Subcutaneous abdominal adipose tissue (tissue), 5 donors: ENCODE measurements around the gene CHST11.

ENCODE experiments used
- H3K27ac ChIP-seq: one replicate; pipeline ENCODE4 v1.7.0; 2013; ENCODE audit warnings: low read depth, mild to moderate bottlenecking, inconsistent platforms, low read length, moderate library complexity
- H3K27me3 ChIP-seq, 5 donors: one replicate each; pipeline ENCODE4 v1.7.0; 2013; ENCODE audit warnings: low read length in 5 of 5, inconsistent platforms in 1 of 5; ENCODE audit not compliant: control insufficient read depth in 5 of 5, insufficient read depth in 4 of 5
- H3K36me3 ChIP-seq, 5 donors: one replicate each; pipeline ENCODE4 v1.7.0; 2013; ENCODE audit warnings: low read length in 5 of 5; ENCODE audit not compliant: control insufficient read depth in 5 of 5, insufficient read depth in 5 of 5
- H3K4me1 ChIP-seq, 5 donors: one replicate each; pipeline ENCODE4 v1.7.0; 2013; ENCODE audit warnings: low read length in 5 of 5, mild to moderate bottlenecking in 3 of 5, moderate library complexity in 1 of 5; ENCODE audit not compliant: control insufficient read depth in 5 of 5, insufficient read depth in 5 of 5
- H3K4me3 ChIP-seq, 5 donors: one replicate each; pipeline ENCODE4 v1.7.0; 2013; ENCODE audit warnings: low read length in 5 of 5, low read depth in 1 of 5
- H3K9ac ChIP-seq, 5 donors: one replicate each; pipeline ENCODE4 v1.7.0; 2013; ENCODE audit warnings: low read length in 5 of 5, mild to moderate bottlenecking in 4 of 5, moderate library complexity in 3 of 5
- H3K9me3 ChIP-seq, 5 donors: one replicate each; pipeline ENCODE4 v1.7.0; 2013; ENCODE audit warnings: low read length in 5 of 5; ENCODE audit not compliant: control insufficient read depth in 5 of 5
- donor health status: healthy.
- donor health status: healthy.
- donor health status: healthy.
- donor health status: healthy.
- donor health status: healthy.

Gene CHST11

DNA sequence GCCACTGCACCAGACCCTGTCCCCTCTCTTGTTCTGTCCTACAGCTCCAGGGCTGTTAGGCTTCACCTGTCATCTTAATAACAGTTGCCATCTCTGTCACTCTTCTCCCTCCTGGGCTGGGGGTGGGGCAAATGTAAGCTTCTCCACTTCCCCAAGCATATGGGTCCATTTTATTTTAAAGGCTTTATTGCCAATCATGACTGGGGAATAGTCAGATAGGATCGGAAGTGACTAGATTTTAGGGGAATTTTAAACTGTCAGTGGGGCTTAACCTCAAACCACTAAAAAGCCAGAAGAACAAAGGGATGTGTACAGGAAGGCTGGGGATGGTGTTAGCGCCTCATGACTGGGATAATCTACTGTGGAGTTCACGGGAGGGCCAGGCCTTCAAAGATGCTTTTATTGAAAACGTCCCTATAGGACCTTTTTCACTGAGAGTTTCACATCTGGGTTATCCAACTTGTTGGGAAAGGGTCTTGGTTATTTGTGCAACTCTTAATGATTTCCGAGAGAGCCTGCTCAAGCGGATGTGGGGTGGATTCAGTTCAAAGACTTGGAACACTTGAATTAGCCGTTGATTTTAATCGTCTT, 41.6 kb downstream of the CHST11 start:
- Histone ChIP-seq H3K9ac (no peak overlapping the region), H3K9me3 (no peaks in the 10 kb centered on the region), H3K4me3 (no peak overlapping the region), H3K27me3 (no peaks in the 10 kb centered on the region), H3K36me3 (no peaks in the 10 kb centered on the region), H3K4me1 (peaks cover 0 to 19% (median 0%) of the 10 kb centered on the region in 5 donors), H3K27ac (no peak overlapping the region)

DNA sequence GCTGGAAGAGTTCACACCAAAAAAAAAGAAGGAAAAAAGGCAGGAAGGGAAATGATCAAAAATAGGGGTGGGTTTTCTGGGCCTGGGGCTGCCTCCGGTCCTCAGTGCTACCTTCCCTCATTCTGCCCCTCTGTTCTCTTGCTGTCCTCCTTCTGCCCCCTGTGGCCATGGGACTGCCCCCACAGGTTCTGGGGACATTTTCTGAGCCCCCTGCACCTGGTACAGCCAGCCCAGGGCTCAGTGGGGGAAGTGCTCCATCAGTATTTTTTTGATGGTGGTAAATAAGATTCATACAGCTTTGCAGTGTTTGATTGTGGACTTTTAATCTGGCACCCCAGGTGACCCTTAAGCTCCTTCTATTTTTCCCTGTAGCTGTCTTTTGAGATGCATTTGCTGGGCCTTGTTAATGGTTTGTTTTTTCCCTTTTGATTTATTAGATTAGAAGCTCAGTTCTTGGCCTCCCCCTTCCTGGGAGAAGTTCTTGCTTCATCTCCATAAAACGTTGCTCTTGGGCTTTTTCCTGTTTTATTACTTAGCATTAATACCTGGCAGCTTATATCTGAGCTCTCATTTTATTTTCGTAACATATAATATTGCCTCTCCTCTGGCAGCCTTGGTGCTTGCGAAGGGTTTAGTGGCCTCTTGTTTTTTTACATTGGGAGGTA, 43.1 kb downstream of the CHST11 start:
- Histone ChIP-seq H3K4me3 (no peak overlapping the region), H3K4me1 (peaks cover 0 to 14% (median 0%) of the 10 kb centered on the region in 5 donors), H3K9ac (no peak overlapping the region), H3K36me3 (no peaks in the 10 kb centered on the region), H3K9me3 (no peaks in the 10 kb centered on the region), H3K27ac (no peak overlapping the region), H3K27me3 (no peaks in the 10 kb centered on the region)

DNA sequence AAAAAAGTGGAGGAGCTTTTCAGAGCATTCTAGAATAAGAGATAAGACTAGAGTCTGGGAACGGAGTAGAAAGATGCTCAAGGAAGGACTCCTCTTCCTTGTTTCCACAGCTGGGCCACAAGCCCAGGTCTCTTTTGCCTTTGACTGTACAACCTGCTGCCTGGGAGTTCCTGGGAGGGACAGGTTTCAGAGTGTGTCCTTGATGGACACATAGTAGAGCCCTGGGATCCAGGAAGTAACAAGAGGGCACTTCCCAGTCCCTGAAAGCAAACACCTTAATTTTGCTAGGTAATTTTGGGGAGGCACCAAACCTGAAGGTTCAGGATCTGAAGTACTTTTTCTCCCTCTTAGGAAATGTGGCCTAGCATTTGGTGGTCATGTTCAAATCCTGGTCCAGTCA, 44.4 kb downstream of the CHST11 start:
- Histone ChIP-seq H3K4me3 (no peak overlapping the region), H3K4me1 (peaks cover 0 to 8% (median 0%) of the 10 kb centered on the region in 5 donors), H3K9me3 (no peaks in the 10 kb centered on the region), H3K36me3 (no peaks in the 10 kb centered on the region), H3K9ac (no peak overlapping the region), H3K27ac (no peak overlapping the region), H3K27me3 (peaks cover 0 to 2% (median 0%) of the 10 kb centered on the region in 5 donors)

DNA sequence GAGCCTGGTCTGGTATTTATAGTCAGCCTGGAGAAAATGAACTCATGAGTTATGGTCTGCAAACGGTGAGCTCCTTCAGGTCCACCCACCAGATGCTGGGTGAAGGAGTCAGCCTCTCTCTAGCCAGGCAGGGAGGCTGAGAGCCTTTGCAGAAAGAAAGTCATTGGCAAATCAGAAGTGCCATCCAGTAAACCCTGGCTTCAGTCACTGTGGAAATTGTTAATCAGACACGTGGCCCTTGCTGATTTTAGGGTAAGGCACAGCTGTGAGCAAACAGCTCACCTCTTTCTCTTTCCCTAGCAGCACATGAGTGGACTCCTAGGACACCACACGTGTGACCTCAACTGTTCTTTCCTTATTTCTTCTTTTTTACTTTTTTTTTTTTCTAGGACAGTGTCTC, 44.9 kb downstream of the CHST11 start:
- Histone ChIP-seq H3K9me3 (no peaks in the 10 kb centered on the region), H3K4me1 (peaks cover 0 to 9% (median 0%) of the 10 kb centered on the region in 5 donors), H3K4me3 (no peak overlapping the region), H3K9ac (no peak overlapping the region), H3K27me3 (peaks cover 0 to 8% (median 0%) of the 10 kb centered on the region in 5 donors), H3K36me3 (no peaks in the 10 kb centered on the region), H3K27ac (no peak overlapping the region)

DNA sequence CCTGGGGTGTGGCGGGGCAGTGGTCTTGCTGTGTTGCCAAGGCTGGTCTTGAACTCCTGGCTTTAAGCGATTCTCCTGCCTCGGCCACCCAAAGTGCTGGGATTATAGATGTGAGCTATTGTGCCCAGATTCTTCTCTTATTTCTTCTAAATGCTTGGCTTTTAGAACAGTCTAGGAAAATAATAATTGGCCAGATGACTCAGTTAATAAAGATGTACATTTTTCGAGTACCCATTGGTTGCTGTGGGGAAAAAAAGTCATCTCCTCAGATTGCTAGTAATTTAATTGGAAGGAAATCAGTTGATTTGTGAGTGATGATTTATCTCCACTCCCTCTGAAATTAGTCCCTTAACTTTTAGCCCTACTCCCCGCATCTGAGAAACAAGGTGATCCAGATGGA, 45.5 kb downstream of the CHST11 start:
- peaks cover 0 to 11% (median 0%) of the 10 kb centered on the region in 5 donors for H3K27me3 ChIP-seq
- no peaks in the 10 kb centered on the region for H3K36me3 ChIP-seq
- peaks cover 0 to 8% (median 0%) of the 10 kb centered on the region in 5 donors for H3K4me1 ChIP-seq
- H3K27ac ChIP-seq, result no peak overlapping the region
- no peaks in the 10 kb centered on the region for H3K9me3 ChIP-seq
- no peak overlapping the region for H3K9ac ChIP-seq
- H3K4me3 ChIP-seq, result no peak overlapping the region

DNA sequence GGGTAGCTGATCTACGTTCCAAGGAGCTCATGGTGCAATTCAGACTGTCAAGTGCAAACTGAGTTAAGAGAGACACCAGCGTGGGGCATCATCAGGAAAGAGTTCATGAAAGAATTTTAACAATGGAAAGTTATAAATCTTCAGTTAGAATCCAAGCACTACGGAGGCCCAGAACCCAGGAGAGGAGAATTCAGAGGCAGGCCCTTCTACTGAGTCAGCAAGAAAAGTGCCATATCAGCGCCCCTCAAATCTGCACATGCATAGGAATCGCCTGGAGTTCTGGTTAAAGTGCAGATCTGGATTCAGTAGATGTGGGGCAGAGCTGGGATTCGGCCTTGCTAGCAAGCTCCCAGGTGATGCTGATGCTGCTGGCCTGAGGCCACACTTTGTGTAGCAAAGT, 45.9 kb downstream of the CHST11 start:
- Histone ChIP-seq H3K4me1 (peaks cover 0 to 8% (median 0%) of the 10 kb centered on the region in 5 donors), H3K9ac (no peak overlapping the region), H3K27ac (no peak overlapping the region), H3K27me3 (peaks cover 0 to 11% (median 0%) of the 10 kb centered on the region in 5 donors), H3K9me3 (no peaks in the 10 kb centered on the region), H3K4me3 (no peak overlapping the region), H3K36me3 (no peaks in the 10 kb centered on the region)

DNA sequence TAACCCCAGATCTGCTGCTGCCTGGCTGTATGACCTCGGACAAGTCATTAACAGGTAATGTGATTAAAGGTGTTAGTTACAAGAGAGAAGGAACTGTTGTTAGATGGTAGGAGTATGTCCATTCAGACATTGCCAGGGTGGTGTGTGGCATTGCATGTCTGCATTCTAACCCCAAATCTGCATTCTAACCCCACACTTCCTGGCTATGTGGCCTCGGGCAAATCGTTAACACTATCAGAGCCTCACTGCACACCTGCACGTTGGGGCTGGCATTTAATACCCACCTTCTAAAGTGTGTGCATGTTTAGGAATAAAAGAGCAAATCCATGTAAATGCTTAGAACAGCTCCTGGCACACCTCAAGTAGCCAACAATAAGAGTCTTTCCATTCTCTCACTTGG, 46.4 kb downstream of the CHST11 start:
- no peak overlapping the region for H3K4me3 ChIP-seq
- no peaks in the 10 kb centered on the region for H3K9me3 ChIP-seq
- H3K4me1 ChIP-seq, result peaks cover 0 to 8% (median 0%) of the 10 kb centered on the region in 5 donors
- no peaks in the 10 kb centered on the region for H3K36me3 ChIP-seq
- no peak overlapping the region for H3K9ac ChIP-seq
- no peak overlapping the region for H3K27ac ChIP-seq
- peaks cover 0 to 11% (median 0%) of the 10 kb centered on the region in 5 donors for H3K27me3 ChIP-seq

DNA sequence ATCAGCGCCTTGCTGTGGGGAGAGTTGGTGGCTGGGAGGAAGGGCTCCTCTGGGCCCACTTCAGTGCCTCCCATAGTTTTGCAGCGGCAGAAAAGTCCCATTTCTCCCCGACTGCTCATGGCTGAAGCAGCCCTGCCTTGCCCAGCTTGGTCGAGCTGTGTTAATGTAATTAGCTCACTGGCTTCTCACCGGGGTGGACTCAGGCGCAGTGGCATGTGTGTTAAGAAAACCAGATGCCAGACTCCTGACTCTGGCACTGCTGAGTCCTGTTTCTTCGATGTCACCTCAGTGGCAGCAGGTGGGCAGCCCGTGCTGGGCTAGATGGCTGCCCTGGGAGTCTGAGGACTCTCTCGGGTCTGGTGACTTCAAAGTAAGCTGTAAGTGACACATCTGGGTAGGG, 47.4 kb downstream of the CHST11 start:
- no peak overlapping the region for H3K27ac ChIP-seq
- H3K4me3 ChIP-seq, result no peak overlapping the region
- peaks cover 0 to 8% (median 0%) of the 10 kb centered on the region in 5 donors for H3K4me1 ChIP-seq
- no peaks in the 10 kb centered on the region for H3K36me3 ChIP-seq
- H3K9ac ChIP-seq, result no peak overlapping the region
- H3K27me3 ChIP-seq, result peaks cover 0 to 11% (median 0%) of the 10 kb centered on the region in 5 donors
- H3K9me3 ChIP-seq, result no peaks in the 10 kb centered on the region

DNA sequence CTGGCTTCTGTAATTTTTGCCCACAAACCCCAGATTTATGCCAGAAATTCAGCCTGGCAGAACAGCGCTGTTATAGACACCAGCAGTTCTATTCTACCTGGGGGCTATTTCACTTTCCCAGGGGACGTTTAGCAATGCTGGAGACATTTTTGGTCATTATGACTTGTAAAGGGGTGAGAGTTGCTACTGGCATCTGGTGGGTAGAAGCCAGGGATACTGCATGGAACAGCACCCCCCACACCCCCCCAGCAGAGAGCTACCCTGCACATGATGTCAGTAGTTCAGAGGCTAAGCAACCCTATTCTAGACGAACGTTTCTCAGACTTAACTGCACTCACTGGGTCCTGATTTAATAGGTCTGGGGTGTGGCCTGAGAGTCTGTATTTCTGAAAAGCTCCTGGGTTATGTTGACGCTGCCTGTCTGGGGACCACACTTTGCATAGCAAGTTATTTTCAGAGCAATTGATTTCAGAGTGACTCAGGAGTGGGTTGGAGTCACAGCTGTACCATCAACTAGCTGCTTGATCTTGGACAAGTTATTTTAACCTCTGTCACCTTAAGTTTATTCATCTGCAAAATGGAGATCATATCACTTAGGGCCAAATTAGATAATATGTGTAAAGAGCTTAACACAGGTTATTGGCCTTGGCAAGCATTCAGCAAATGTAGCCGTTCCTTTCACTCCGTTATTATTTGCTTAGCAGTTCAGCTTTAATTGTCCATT, 48.5 kb downstream of the CHST11 start:
- H3K4me3 ChIP-seq, result no peak overlapping the region
- no peaks in the 10 kb centered on the region for H3K9me3 ChIP-seq
- H3K9ac ChIP-seq, result no peak overlapping the region

More for the DNA sequence above, 48.5 kb downstream of the CHST11 start:
- Histone ChIP-seq H3K36me3 (no peaks in the 10 kb centered on the region), H3K4me1 (peaks cover 0 to 13% (median 3%) of the 10 kb centered on the region in 5 donors), H3K27me3 (peaks cover 0 to 11% (median 0%) of the 10 kb centered on the region in 5 donors), H3K27ac (no peak overlapping the region)
